GM10248 (cell line): ENCODE results near the gene PARL.
"Not testable (repeated sequence)": the region's sequence is repeated elsewhere in the genome, so short reads cannot be mapped to it uniquely, and the experiment has no call there.

Source experiments
- CTCF ChIA-PET: fragments of 300-600 bp; sonication (Branson Sonifier 250); formaldehyde crosslinking; extraction: SDS; loops from one replicate; lab custom pipeline; 2021; ENCODE audit warnings: antibody characterized with exemption; lab: Yijun Ruan, JAX
- POLR2A ChIA-PET: fragments of 350-650 bp; sonication (Branson Sonifier 250); formaldehyde crosslinking; extraction: SDS; loops from one replicate; lab custom pipeline; 2020; ENCODE audit warnings: antibody characterized with exemption; lab: Yijun Ruan, JAX
- DNase-seq: peaks from one replicate; pipeline ENCODE4 v3.0.0; 2012; ENCODE audit errors: extremely low spot score
- CTCF ChIP-seq: IDR thresholded peaks from 2 replicates; pipeline ENCODE4 v1.5.1; 2012; ENCODE audit warnings: mild to moderate bottlenecking, low read depth; ENCODE audit errors: extremely low read depth, missing control alignments, control extremely low read depth

Gene PARL

GRCh38 chr3:183799461-183799860 is 85.2 kb downstream of the PARL start:
- no peak for DNase-seq
- TF ChIP-seq CTCF, result no peak
- CTCF ChIA-PET, result interaction anchor here (1.2 kb wide), 1 partner anchor 19 kb away, joined by 3 read pairs; no protein-coding TSS in a partner anchor
- POLR2A ChIA-PET, result no interaction called here

- no peak for DNase-seq
- TF ChIP-seq CTCF, result no peak
- ChIA-PET POLR2A (no interaction called here), CTCF (interaction anchor here (1.5 kb wide), 1 partner anchor 29 kb away, joined by 3 read pairs; no protein-coding TSS in a partner anchor)
Measured at GRCh38 chr3:183797996-183798395, 86.7 kb downstream of the PARL start.

- POLR2A ChIA-PET, result no interaction called here
- CTCF ChIA-PET, result interaction anchor here (1.6 kb wide), 1 partner anchor 31 kb away, joined by 3 read pairs; no protein-coding TSS in a partner anchor
- TF ChIP-seq CTCF, result no peak
- DNase-seq, result no peak
Measured at GRCh38 chr3:183796372-183796771, 88.3 kb downstream of the PARL start.

- no peak for TF ChIP-seq CTCF
- POLR2A ChIA-PET, result no interaction called here
- DNase-seq, result no peak
- CTCF ChIA-PET, result no interaction called here
Measured at GRCh38 chr3:183794452-183794851, 90.2 kb downstream of the PARL start.

- no peak for TF ChIP-seq CTCF
- DNase-seq, result no peak
- POLR2A ChIA-PET, result no interaction called here
- CTCF ChIA-PET, result no interaction called here
Measured at GRCh38 chr3:183792976-183793375, 91.7 kb downstream of the PARL start.

GRCh38 chr3:183790700-183791099 is 94.0 kb downstream of the PARL start:
- ChIA-PET CTCF (interaction anchor here (1.0 kb wide), 1 partner anchor 15 kb away, joined by 4 read pairs; no protein-coding TSS in a partner anchor), POLR2A (no interaction called here)
- no peak for TF ChIP-seq CTCF
- DNase-seq, result no peak

- no peak for DNase-seq
- no peak for TF ChIP-seq CTCF
- ChIA-PET POLR2A (no interaction called here), CTCF (interaction anchor here (1.0 to 1.8 kb wide), 3 partner anchors 11 to 23 kb away, joined by 3 to 6 read pairs (median 3); no protein-coding TSS in a partner anchor)
Measured at GRCh38 chr3:183789826-183790225, 94.9 kb downstream of the PARL start.

GRCh38 chr3:183784503-183784902 is 100.2 kb downstream of the PARL start:
- POLR2A ChIA-PET, result interaction anchor here (0.7 kb wide), 1 partner anchor 628 kb away, joined by 4 read pairs; no protein-coding TSS in a partner anchor
- CTCF ChIA-PET, DNase-seq: not testable (repeated sequence)
